ENCODE data around the gene PLPP3. TPM values are rescaled to one million over a fixed set of nuclear protein-coding genes. Genes with fewer than 3 reads are reported as not detected.

PLPP3 gene
- total and polyA plus RNA-seq, 2 experiments from 2014 or later: 41.9 to 61.9 TPM

GRCh38 chr1:56535362-56535761 lies 44.0 kb downstream of the PLPP3 start (continued):
- TF ChIP-seq ZNF462 (CRISPR knock-in tag; IDR thresholded peaks at IDR 0.05) (peak; percentile 97), NANOG (IDR thresholded peaks at IDR 0.05; ENCODE audit: borderline replicate concordance) (peak; percentile 95)

- H3K27ac Mint-ChIP-seq: peak overlapping the region; percentile 39
- ATAC-seq (peak; percentile 9; the same call in 2 of the 3 replicates), DNase-seq (ENCODE audit: low spot score) (no peak)
- peaks cover 90% of the 10 kb centered on the region for H3K4me1 ChIP-seq (ENCODE audit: insufficient read depth)
- H3K9me2 ChIP-seq (ENCODE audit: insufficient read depth): peaks cover 6% of the 10 kb centered on the region; the same call in 1 of the 2 replicates
- no peaks in the 10 kb centered on the region for H3K27me3 ChIP-seq (ENCODE audit: insufficient read depth)
- peak overlapping the region; percentile 90 for H3K27ac ChIP-seq (ENCODE audit: low read depth)
- peak overlapping the region; percentile 6 for H3K4me2 ChIP-seq
- H3K4me1 Mint-ChIP-seq: peaks cover 63% of the 10 kb centered on the region
- peaks cover 14% of the 10 kb centered on the region for H3F3A ChIP-seq (replicated peaks; ENCODE audit: low read depth)
- TF ChIP-seq JUNB (IDR thresholded peaks at IDR 0.05; ENCODE audit: unreplicated experiment) (no peak), NANOG (IDR thresholded peaks at IDR 0.05; ENCODE audit: borderline replicate concordance) (peak; percentile 25; the same call in 1 of the 2 replicates), POLR2AphosphoS5 (IDR thresholded peaks at IDR 0.05; ENCODE audit: low read depth) (0 out of 2 replicates have a peak, but pooled peaks have one; percentile 38), REST (IDR thresholded peaks at IDR 0.05; ENCODE audit: unreplicated experiment) (no peak), EZH2phosphoT487 (IDR thresholded peaks at IDR 0.05; ENCODE audit: unreplicated experiment) (no peak)
- 0 out of 2 replicates have a peak, but pooled peaks cover 3% of the 10 kb centered on the region for H4K20me1 ChIP-seq (replicated peaks; ENCODE audit: insufficient read depth)
- H2AFZ ChIP-seq: no peak overlapping the region
- H3K4me3 ChIP-seq: no peak overlapping the region
- H3K36me3 ChIP-seq (ENCODE audit: insufficient read depth): peaks cover 4% of the 10 kb centered on the region; the same call in 1 of the 2 replicates
- H3K27me3 Mint-ChIP-seq (ENCODE audit: insufficient read depth, low read depth, poor library complexity): peaks cover 2% of the 10 kb centered on the region
- H3K4me3 Mint-ChIP-seq: peak overlapping the region; percentile 26; the same call in 1 of the 3 replicates
- no peaks in the 10 kb centered on the region for H3K9me3 Mint-ChIP-seq
- peaks cover 86% of the 10 kb centered on the region for H3K79me2 ChIP-seq (replicated peaks; ENCODE audit: insufficient read depth)
- H3K36me3 Mint-ChIP-seq (ENCODE audit: low read depth): peaks cover 27% of the 10 kb centered on the region
These were observed 45.2 kb downstream of the PLPP3 start for GRCh38 chr1:56534130-56534651.
